Lung (tissue), 12 donors: ENCODE measurements around the gene THAP7. TPM values are rescaled to one million over a fixed set of nuclear protein-coding genes. Genes with fewer than 3 reads are reported as not detected.

ENCODE experiments used
- ATAC-seq: fragments of 200-7000 bp; cut with Tn5 transposase; one replicate; pipeline ENCODE4 v1.9.1; 2020; ENCODE audit warnings: moderate number of reproducible peaks; ENCODE audit not compliant: insufficient read depth, low FRiP score
- DNase-seq, 3 donors: peaks; one replicate each; pipeline ENCODE4 v3.0.0-alpha.2; 2013 to 2017
- H3K27ac ChIP-seq, 2 donors: one replicate each; pipeline ENCODE4 v1.5.1; 2013; ENCODE audit warnings: mild to moderate bottlenecking in 2 of 2, moderate library complexity in 2 of 2, control low read depth in 1 of 2, inconsistent platforms in 1 of 2, low read depth in 1 of 2, low read length in 1 of 2
- H3K27me3 ChIP-seq, 3 donors: one replicate each; pipeline ENCODE4 v1.5.1; 2013; ENCODE audit warnings: low read length in 2 of 3; ENCODE audit not compliant: control insufficient read depth in 3 of 3, insufficient read depth in 3 of 3
- H3K36me3 ChIP-seq, 4 donors: one replicate each; pipeline ENCODE4 v1.5.1; 2013; ENCODE audit warnings: low read length in 4 of 4, mild to moderate bottlenecking in 1 of 4, moderate library complexity in 1 of 4; ENCODE audit not compliant: control insufficient read depth in 4 of 4, insufficient read depth in 4 of 4
- H3K4me1 ChIP-seq, 5 donors: one replicate each; pipeline ENCODE4 v1.5.1; 2013; ENCODE audit warnings: low read length in 5 of 5, mild to moderate bottlenecking in 2 of 5, moderate library complexity in 1 of 5; ENCODE audit not compliant: control insufficient read depth in 5 of 5, insufficient read depth in 5 of 5
- H3K4me3 ChIP-seq: one replicate; pipeline ENCODE4 v1.5.1; 2013; ENCODE audit warnings: mild to moderate bottlenecking, control low read depth, moderate library complexity
- H3K9ac ChIP-seq, 2 donors: one replicate each; pipeline ENCODE4 v1.5.1; 2013; ENCODE audit warnings: low read length in 2 of 2, control low read depth in 1 of 2; ENCODE audit not compliant: insufficient read depth in 1 of 2
- H3K9me3 ChIP-seq, 4 donors: one replicate each; pipeline ENCODE4 v1.5.1; 2013; ENCODE audit warnings: low read length in 3 of 4, mild to moderate bottlenecking in 1 of 4, moderate library complexity in 1 of 4; ENCODE audit not compliant: control insufficient read depth in 4 of 4, insufficient read depth in 3 of 4
- CTCF ChIP-seq: IDR thresholded peaks from 2 replicates; pipeline ENCODE4 v1.5.1; 2012; ENCODE audit warnings: mild to moderate bottlenecking; ENCODE audit errors: control extremely low read depth, extremely low read depth
- WGBS, 2 donors: extraction: QIAGEN DNeasy Blood & Tissue Kit; methylation state at CpG; one replicate each; pipeline ENCODE4 v1.1.7; 2013; 5-methylcytosine and 5-hydroxymethylcytosine counted together
- polyA plus RNA-seq, 2 donors: library from polyadenylated mRNA; stranded (reverse); fragments of 200-250 nt; gene quantifications; one replicate each; pipeline ENCODE4 v1.2.1, GENCODE V29; 2013
- total RNA-seq, 2 donors: library from RNA; depleted of rRNA in 1 of 2; stranded (reverse); fragments of >200 nt in 1 of 2; gene quantifications; one replicate each; pipeline ENCODE4 v1.2.1, GENCODE V29; 2014 to 2021
- donor health status: control.
- donor health status: control.
- donor health status: Bipolar disorder and iron deficiency.
- donor health status: healthy.
- donor health status: DM: yes; HTN: yes; CAD: no.

Gene THAP7
- total and polyA plus RNA-seq, 4 donors: 20.4 to 61.3 (median 27.6) TPM

GRCh38 chr22:20994128-20994901 lies 7.6 kb downstream of the THAP7 start:
- 93 to 94% methylated on average over 30 of the region's 30 CpGs for WGBS, 2 donors
- H3K9ac ChIP-seq: no peak overlapping the region
- no peak for DNase-seq

GRCh38 chr22:20993304-20994127 lies 8.4 kb downstream of the THAP7 start:
- H3K27ac ChIP-seq: no peak overlapping the region
- no peak for DNase-seq
- 97% methylated on average over 29 of the region's 29 CpGs for WGBS, 2 donors
- H3K9me3 ChIP-seq: no peaks in the 10 kb centered on the region
- TF ChIP-seq CTCF: no peak
- no peaks in the 10 kb centered on the region for H3K27me3 ChIP-seq
- no peaks in the 10 kb centered on the region for H3K4me1 ChIP-seq
- H3K4me3 ChIP-seq: no peak overlapping the region
- H3K36me3 ChIP-seq: peaks cover 3 to 70% (median 10%) of the 10 kb centered on the region in 4 donors
- ATAC-seq: no peak
- no peak overlapping the region for H3K9ac ChIP-seq

More at GRCh38 chr22:20994128-20994901, 7.6 kb downstream of the THAP7 start:
- Histone ChIP-seq H3K4me1 (peaks cover 0 to 1% (median 0%) of the 10 kb centered on the region in 5 donors), H3K36me3 (peaks cover 3 to 73% (median 10%) of the 10 kb centered on the region in 4 donors), H3K27ac (no peak overlapping the region), H3K9me3 (no peaks in the 10 kb centered on the region), H3K4me3 (no peak overlapping the region), H3K27me3 (no peaks in the 10 kb centered on the region)
- no peak for ATAC-seq
- no peak for TF ChIP-seq CTCF

GRCh38 chr22:20992456-20993303 lies 9.2 kb downstream of the THAP7 start:
- DNase-seq (no peak), ATAC-seq (no peak)
- Histone ChIP-seq H3K36me3 (peaks cover 3 to 71% (median 10%) of the 10 kb centered on the region in 4 donors), H3K27ac (no peak overlapping the region), H3K4me3 (no peak overlapping the region), H3K4me1 (no peaks in the 10 kb centered on the region), H3K9me3 (no peaks in the 10 kb centered on the region), H3K27me3 (no peaks in the 10 kb centered on the region), H3K9ac (no peak overlapping the region)
- no peak for TF ChIP-seq CTCF
- WGBS, 2 donors: 91 to 92% methylated on average over 21 of the region's 21 CpGs
